Nephron (organoid): ENCODE results near the gene DOCK2.
"Not testable (repeated sequence)": the region's sequence is repeated elsewhere in the genome, so short reads cannot be mapped to it uniquely, and the experiment has no call there.

Experiments
- H3K27ac Mint-ChIP-seq, 3 experiments: 2 replicates each; pipeline ENCODE4 v1.8.0; 2020; ENCODE audit warnings: mixed read lengths in 3 of 3, mild to moderate bottlenecking in 2 of 3, moderate library complexity in 1 of 3
- H3K27me3 Mint-ChIP-seq: 2 replicates; pipeline ENCODE4 v1.8.0; 2021; ENCODE audit warnings: low read depth, mild to moderate bottlenecking, moderate library complexity, mixed read lengths
- H3K36me3 Mint-ChIP-seq: 2 replicates; pipeline ENCODE4 v1.8.0; 2020; ENCODE audit warnings: low read depth, mixed read lengths
- H3K4me1 Mint-ChIP-seq: 2 replicates; pipeline ENCODE4 v1.8.0; 2020; ENCODE audit warnings: mixed read lengths
- H3K4me3 Mint-ChIP-seq, 3 experiments: 2 replicates each; pipeline ENCODE4 v1.8.0; 2020; ENCODE audit warnings: mild to moderate bottlenecking in 3 of 3, mixed read lengths in 3 of 3, moderate library complexity in 2 of 3
- H3K9me3 Mint-ChIP-seq: 2 replicates; pipeline ENCODE4 v1.8.0; 2020; ENCODE audit warnings: mixed read lengths
- TF ChIP-seq, protein P1 (sequence below), 3 experiments: fragments of 200-600 bp; sonication (generic); IDR thresholded peaks; one replicate each; pipeline ENCODE4 v1.5.0; 2021; ENCODE audit warnings: antibody characterized with exemption in 3 of 3; ENCODE audit not compliant: unreplicated experiment in 3 of 3

The DOCK2 gene

DNA sequence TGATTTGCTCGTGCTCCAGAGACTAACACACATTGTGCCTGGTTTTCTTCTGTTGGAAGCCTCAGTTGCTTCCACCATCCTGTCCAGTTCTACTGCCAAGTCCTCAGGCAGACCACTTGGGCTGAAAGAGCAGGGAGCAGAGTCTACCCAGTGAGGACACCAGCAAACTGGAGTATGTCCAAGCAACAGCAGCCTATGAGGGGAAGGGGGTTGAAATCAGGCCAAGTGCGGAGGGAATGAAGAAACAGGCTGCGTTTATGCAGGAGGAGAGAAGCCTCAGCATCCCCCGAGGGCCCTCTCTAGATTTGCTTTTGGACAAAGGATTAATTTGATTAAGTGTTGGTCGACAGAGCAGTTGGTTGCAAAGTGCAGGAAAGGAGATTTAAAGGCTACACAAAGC, 14.5 kb downstream of the DOCK2 start:
- H3K27ac Mint-ChIP-seq, result no peak overlapping the region
- H3K9me3 Mint-ChIP-seq, result no peaks in the 10 kb centered on the region
- no peaks in the 10 kb centered on the region for H3K36me3 Mint-ChIP-seq
- H3K27me3 Mint-ChIP-seq, result peaks cover 10% of the 10 kb centered on the region
- TF ChIP-seq, protein P1, sequence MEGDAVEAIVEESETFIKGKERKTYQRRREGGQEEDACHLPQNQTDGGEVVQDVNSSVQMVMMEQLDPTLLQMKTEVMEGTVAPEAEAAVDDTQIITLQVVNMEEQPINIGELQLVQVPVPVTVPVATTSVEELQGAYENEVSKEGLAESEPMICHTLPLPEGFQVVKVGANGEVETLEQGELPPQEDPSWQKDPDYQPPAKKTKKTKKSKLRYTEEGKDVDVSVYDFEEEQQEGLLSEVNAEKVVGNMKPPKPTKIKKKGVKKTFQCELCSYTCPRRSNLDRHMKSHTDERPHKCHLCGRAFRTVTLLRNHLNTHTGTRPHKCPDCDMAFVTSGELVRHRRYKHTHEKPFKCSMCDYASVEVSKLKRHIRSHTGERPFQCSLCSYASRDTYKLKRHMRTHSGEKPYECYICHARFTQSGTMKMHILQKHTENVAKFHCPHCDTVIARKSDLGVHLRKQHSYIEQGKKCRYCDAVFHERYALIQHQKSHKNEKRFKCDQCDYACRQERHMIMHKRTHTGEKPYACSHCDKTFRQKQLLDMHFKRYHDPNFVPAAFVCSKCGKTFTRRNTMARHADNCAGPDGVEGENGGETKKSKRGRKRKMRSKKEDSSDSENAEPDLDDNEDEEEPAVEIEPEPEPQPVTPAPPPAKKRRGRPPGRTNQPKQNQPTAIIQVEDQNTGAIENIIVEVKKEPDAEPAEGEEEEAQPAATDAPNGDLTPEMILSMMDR (IDR thresholded peaks at IDR 0.05; ENCODE audit: unreplicated experiment in 3 of 3), result no peak
- H3K4me1 Mint-ChIP-seq, result peaks cover 18% of the 10 kb centered on the region
- H3K4me3 Mint-ChIP-seq, result no peak overlapping the region

- TF ChIP-seq, protein P1 (IDR thresholded peaks at IDR 0.05; ENCODE audit: unreplicated experiment in 3 of 3), result no peak
- H3K27me3 Mint-ChIP-seq, result peaks cover 10% of the 10 kb centered on the region
- H3K27ac Mint-ChIP-seq, result no peak overlapping the region
- H3K4me1 Mint-ChIP-seq, result peaks cover 18% of the 10 kb centered on the region
- H3K9me3 Mint-ChIP-seq, result no peaks in the 10 kb centered on the region
- H3K4me3 Mint-ChIP-seq, result no peak overlapping the region
- no peaks in the 10 kb centered on the region for H3K36me3 Mint-ChIP-seq
Observed at GRCh38 chr5:169652057-169652456, 15.0 kb downstream of the DOCK2 start.

GRCh38 chr5:169653091-169653490, 16.0 kb downstream of the DOCK2 start:
- no peaks in the 10 kb centered on the region for H3K9me3 Mint-ChIP-seq
- no peak overlapping the region for H3K4me3 Mint-ChIP-seq
- no peak overlapping the region for H3K27ac Mint-ChIP-seq
- TF ChIP-seq, protein P1 (IDR thresholded peaks at IDR 0.05; ENCODE audit: unreplicated experiment in 3 of 3), result no peak
- peaks cover 10% of the 10 kb centered on the region for H3K27me3 Mint-ChIP-seq
- H3K36me3 Mint-ChIP-seq, result no peaks in the 10 kb centered on the region
- H3K4me1 Mint-ChIP-seq, result peaks cover 13% of the 10 kb centered on the region

- TF ChIP-seq, protein P1 (IDR thresholded peaks at IDR 0.05; ENCODE audit: unreplicated experiment in 3 of 3), result no peak
- H3K9me3 Mint-ChIP-seq, result no peaks in the 10 kb centered on the region
- H3K4me1 Mint-ChIP-seq, result peaks cover 7% of the 10 kb centered on the region
- no peak overlapping the region for H3K4me3 Mint-ChIP-seq
- no peaks in the 10 kb centered on the region for H3K36me3 Mint-ChIP-seq
- H3K27me3 Mint-ChIP-seq, result peaks cover 10% of the 10 kb centered on the region
- no peak overlapping the region for H3K27ac Mint-ChIP-seq
Observed at GRCh38 chr5:169655353-169655752, 18.3 kb downstream of the DOCK2 start.

- Mint-ChIP-seq H3K36me3 (no peaks in the 10 kb centered on the region), H3K9me3 (no peaks in the 10 kb centered on the region)
- TF ChIP-seq, protein P1 (IDR thresholded peaks at IDR 0.05; ENCODE audit: unreplicated experiment in 3 of 3), result no peak
Observed at GRCh38 chr5:169656125-169656901, 19.2 kb downstream of the DOCK2 start.

GRCh38 chr5:169657127-169657526, 20.1 kb downstream of the DOCK2 start:
- Mint-ChIP-seq H3K9me3 (no peaks in the 10 kb centered on the region), H3K4me3 (no peak overlapping the region), H3K27ac (no peak overlapping the region), H3K36me3 (no peaks in the 10 kb centered on the region), H3K4me1 (no peaks in the 10 kb centered on the region), H3K27me3 (peaks cover 10% of the 10 kb centered on the region)
- TF ChIP-seq, protein P1 (IDR thresholded peaks at IDR 0.05; ENCODE audit: unreplicated experiment in 3 of 3), result no peak

More at GRCh38 chr5:169656125-169656901, 19.2 kb downstream of the DOCK2 start:
- Mint-ChIP-seq H3K4me1 (peaks cover 5% of the 10 kb centered on the region), H3K4me3 (no peak overlapping the region), H3K27me3 (peaks cover 10% of the 10 kb centered on the region), H3K27ac (no peak overlapping the region)

DNA sequence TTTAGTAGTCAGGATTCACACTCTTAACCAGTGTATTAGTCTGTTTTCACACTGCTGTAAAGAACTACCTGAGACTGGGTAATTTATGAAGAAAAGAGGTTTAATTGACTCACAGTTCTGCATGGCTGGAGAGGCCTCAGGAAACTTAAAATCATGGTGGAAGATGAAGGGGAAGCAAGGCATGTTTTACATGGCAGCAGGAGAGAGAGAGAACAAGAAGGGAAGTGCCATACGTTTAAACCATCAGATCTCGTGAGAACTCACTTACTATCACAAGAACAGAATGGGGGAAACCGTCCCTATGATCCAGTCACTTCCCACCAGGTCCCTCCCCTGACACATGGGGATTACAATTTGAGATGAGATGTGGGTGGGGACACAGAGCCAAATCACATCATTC, 25.4 kb downstream of the DOCK2 start:
- not testable (repeated sequence) for H3K27me3 Mint-ChIP-seq, H3K4me3 Mint-ChIP-seq, H3K9me3 Mint-ChIP-seq, H3K36me3 Mint-ChIP-seq, H3K4me1 Mint-ChIP-seq, H3K27ac Mint-ChIP-seq
